Glutamatergic neuron (in vitro differentiated cells): ENCODE measurements around the gene PAN3. TPM values are rescaled to one million over a fixed set of nuclear protein-coding genes. Genes with fewer than 3 reads are reported as not detected.

Experiments
- DNase-seq: peaks from one replicate; pipeline ENCODE4 v3.0.0; 2022
- H3K27ac Mint-ChIP-seq: one replicate; pipeline ENCODE4 v1.8.0; 2020; ENCODE audit warnings: mild to moderate bottlenecking, mixed read lengths, inconsistent platforms; ENCODE audit not compliant: unreplicated experiment
- H3K27me3 Mint-ChIP-seq: one replicate; pipeline ENCODE4 v1.8.0; 2020; ENCODE audit warnings: mild to moderate bottlenecking, moderate library complexity, mixed read lengths, inconsistent platforms; ENCODE audit not compliant: unreplicated experiment
- H3K36me3 Mint-ChIP-seq: one replicate; pipeline ENCODE4 v1.8.0; 2020; ENCODE audit warnings: mild to moderate bottlenecking, mixed read lengths, inconsistent platforms; ENCODE audit not compliant: unreplicated experiment
- H3K4me1 Mint-ChIP-seq: one replicate; pipeline ENCODE4 v1.8.0; 2020; ENCODE audit warnings: mild to moderate bottlenecking, low read depth, mixed read lengths, inconsistent platforms; ENCODE audit not compliant: unreplicated experiment
- H3K4me3 Mint-ChIP-seq: one replicate; pipeline ENCODE4 v1.8.0; 2020; ENCODE audit warnings: mild to moderate bottlenecking, mixed read lengths, inconsistent platforms; ENCODE audit not compliant: unreplicated experiment
- H3K9me3 Mint-ChIP-seq: one replicate; pipeline ENCODE4 v1.8.0; 2020; ENCODE audit warnings: mild to moderate bottlenecking, moderate library complexity, mixed read lengths, inconsistent platforms; ENCODE audit not compliant: unreplicated experiment
- total RNA-seq: library from RNA; stranded (reverse); fragmentation: NEBNext Ultra II Directional; extraction: Animal tissue kit (Norgen Biotek cat#: 25700); gene quantifications from one replicate; pipeline ENCODE4 v1.2.1, GENCODE V29; 2021; ENCODE audit not compliant: unreplicated experiment
- TF ChIP-seq, protein P1 (sequence below): fragments of 200-600 bp; sonication (generic); IDR thresholded peaks from one replicate; pipeline ENCODE4 v1.5.0; 2021; ENCODE audit not compliant: partially characterized antibody, unreplicated experiment

Gene PAN3
- total RNA-seq, 1 donor from 2014 or later: 27.4 TPM

DNA sequence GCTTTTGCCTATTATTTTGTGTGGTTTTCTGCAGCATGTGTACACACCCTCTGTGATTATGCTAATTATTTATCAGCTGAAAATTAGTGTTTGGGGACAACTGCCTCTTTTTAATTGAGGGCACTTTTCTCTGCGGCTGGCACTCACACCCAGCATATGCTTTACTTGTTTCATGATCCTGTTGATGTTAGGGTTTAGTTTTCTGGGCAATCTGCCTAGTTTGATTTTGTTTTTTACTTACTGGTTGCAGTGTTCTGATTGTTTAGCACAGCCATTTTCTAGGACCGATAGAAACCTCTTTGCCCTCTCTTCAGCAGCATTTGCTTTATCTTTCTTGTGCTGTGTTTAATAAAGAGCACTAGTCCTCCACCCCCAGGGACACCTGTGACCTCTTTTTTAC, 161.6 kb downstream of the PAN3 start:
- Mint-ChIP-seq H3K27me3 (peaks cover 3% of the 10 kb centered on the region), H3K36me3 (no peaks in the 10 kb centered on the region), H3K4me1 (no peaks in the 10 kb centered on the region), H3K4me3 (no peak overlapping the region), H3K9me3 (peaks cover 4% of the 10 kb centered on the region), H3K27ac (no peak overlapping the region)
- TF ChIP-seq, protein P1, sequence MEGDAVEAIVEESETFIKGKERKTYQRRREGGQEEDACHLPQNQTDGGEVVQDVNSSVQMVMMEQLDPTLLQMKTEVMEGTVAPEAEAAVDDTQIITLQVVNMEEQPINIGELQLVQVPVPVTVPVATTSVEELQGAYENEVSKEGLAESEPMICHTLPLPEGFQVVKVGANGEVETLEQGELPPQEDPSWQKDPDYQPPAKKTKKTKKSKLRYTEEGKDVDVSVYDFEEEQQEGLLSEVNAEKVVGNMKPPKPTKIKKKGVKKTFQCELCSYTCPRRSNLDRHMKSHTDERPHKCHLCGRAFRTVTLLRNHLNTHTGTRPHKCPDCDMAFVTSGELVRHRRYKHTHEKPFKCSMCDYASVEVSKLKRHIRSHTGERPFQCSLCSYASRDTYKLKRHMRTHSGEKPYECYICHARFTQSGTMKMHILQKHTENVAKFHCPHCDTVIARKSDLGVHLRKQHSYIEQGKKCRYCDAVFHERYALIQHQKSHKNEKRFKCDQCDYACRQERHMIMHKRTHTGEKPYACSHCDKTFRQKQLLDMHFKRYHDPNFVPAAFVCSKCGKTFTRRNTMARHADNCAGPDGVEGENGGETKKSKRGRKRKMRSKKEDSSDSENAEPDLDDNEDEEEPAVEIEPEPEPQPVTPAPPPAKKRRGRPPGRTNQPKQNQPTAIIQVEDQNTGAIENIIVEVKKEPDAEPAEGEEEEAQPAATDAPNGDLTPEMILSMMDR: no peak
- no peak for DNase-seq

- Mint-ChIP-seq H3K27ac (no peak overlapping the region), H3K27me3 (peaks cover 5% of the 10 kb centered on the region), H3K9me3 (peaks cover 1% of the 10 kb centered on the region), H3K4me1 (no peaks in the 10 kb centered on the region), H3K36me3 (no peaks in the 10 kb centered on the region), H3K4me3 (no peak overlapping the region)
- no peak for DNase-seq
- TF ChIP-seq, protein P1: no peak
These were observed 163.5 kb downstream of the PAN3 start for GRCh38 chr13:28301839-28302238.

DNA sequence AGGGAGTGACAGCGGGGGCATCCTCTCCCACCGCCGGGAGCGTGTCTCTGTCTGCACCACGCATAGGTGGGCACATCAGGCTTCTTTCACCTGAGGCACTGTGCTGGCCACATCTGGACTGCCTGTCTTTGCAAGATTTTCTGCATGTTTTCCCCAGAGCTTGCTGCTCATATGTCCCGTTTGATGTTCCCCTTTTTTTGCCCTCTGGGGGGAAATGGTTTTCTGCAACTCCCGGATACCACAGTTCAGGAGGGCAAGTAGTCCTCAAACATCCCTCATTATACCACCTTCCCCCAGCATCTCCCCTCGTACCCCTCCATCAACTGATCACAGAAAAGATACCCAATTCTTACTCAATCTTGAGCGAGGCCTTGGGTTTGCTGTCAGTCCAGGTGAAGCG, 168.0 kb downstream of the PAN3 start:
- Mint-ChIP-seq H3K4me3 (no peak overlapping the region), H3K36me3 (peaks cover 5% of the 10 kb centered on the region), H3K4me1 (peaks cover 12% of the 10 kb centered on the region), H3K9me3 (no peaks in the 10 kb centered on the region), H3K27me3 (peaks cover 5% of the 10 kb centered on the region), H3K27ac (no peak overlapping the region)
- TF ChIP-seq, protein P1: no peak
- DNase-seq: no peak

- H3K9me3 Mint-ChIP-seq: no peaks in the 10 kb centered on the region
- peaks cover 1% of the 10 kb centered on the region for H3K27me3 Mint-ChIP-seq
- TF ChIP-seq, protein P1: no peak
- H3K36me3 Mint-ChIP-seq: peaks cover 5% of the 10 kb centered on the region
- H3K27ac Mint-ChIP-seq: no peak overlapping the region
- H3K4me3 Mint-ChIP-seq: no peak overlapping the region
- H3K4me1 Mint-ChIP-seq: peaks cover 6% of the 10 kb centered on the region
- no peak for DNase-seq
These were observed 175.2 kb downstream of the PAN3 start for GRCh38 chr13:28313579-28313978.

GRCh38 chr13:28314879-28315278, 176.5 kb downstream of the PAN3 start:
- no peaks in the 10 kb centered on the region for H3K4me1 Mint-ChIP-seq
- H3K27me3 Mint-ChIP-seq: peaks cover 1% of the 10 kb centered on the region
- H3K9me3 Mint-ChIP-seq: no peaks in the 10 kb centered on the region
- H3K4me3 Mint-ChIP-seq: no peak overlapping the region
- TF ChIP-seq, protein P1: no peak
- no peak for DNase-seq
- H3K36me3 Mint-ChIP-seq: peaks cover 5% of the 10 kb centered on the region
- no peak overlapping the region for H3K27ac Mint-ChIP-seq
